Effector CD4-positive, alpha-beta T cell (primary cell): ENCODE data around the gene MRPS26.
A peak's percentile ranks its signal among the peaks of the same experiment; 100 is the strongest.
"Not testable (repeated sequence)": the region's sequence is repeated elsewhere in the genome, so short reads cannot be mapped to it uniquely, and the experiment has no call there.

ENCODE experiments used
- DNase-seq: peaks from one replicate; pipeline ENCODE4 v3.0.0-alpha.2; 2020
- total RNA-seq: gene quantifications from one replicate; lab custom pipeline; 2026; lab: John Stamatoyannopoulos, UW

The MRPS26 gene
- total RNA-seq, result 15.4 reads per million, percentile 41 among the genes with 10 or more reads in this experiment

DNA sequence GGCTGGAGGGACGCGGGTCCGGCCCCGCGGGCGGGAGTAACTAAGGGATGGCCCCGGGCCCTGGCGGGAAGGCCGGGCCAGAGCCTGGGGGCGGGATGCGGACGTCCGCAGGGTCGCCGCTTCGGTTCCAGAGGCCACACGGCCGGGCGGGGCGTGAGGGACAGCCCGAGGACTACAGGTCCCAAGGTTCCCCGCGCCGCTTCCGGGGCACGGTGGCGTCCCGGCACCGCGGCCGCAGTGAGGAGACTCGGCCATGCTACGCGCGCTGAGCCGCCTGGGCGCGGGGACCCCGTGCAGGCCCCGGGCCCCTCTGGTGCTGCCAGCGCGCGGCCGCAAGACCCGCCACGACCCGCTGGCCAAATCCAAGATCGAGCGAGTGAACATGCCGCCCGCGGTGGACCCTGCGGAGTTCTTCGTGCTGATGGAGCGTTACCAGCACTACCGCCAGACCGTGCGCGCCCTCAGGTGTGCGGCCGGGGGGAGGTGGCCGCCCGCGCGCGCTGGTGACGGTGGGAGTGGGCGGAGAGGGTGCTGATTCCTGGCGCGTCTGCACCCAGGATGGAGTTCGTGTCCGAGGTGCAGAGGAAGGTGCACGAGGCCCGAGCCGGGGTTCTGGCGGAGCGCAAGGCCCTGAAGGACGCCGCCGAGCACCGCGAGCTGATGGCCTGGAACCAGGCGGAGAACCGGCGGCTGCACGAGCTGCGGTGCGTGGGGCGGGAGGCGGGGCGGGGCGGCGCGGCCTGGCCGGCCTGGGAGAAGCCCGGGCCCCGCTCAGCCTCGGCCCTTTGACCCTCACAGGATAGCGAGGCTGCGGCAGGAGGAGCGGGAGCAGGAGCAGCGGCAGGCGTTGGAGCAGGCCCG lies at the start of gene MRPS26:
TSS of gene MRPS26 (plus strand) at position 237 of the 861 bp plus-strand sequence. CDS start at position 254, 17 bp downstream.
- peak; percentile 65 for DNase-seq

DNA sequence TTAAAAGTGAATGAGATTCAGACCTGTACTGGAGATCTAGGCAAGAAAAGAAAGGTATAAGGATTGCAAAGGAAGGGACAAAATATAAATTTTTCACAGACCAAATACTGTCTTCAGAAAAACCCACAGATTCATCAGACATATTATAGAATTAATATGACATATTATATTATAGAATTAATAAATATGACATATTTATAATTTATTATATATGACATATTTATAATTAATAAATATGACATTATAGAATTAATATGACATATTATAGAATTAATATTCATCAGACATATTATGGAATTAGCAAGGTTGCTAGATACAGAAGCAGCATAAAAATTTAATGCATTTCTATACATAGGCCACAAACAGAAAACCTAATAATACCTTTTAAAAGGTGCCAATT lies 47.1 kb upstream of the MRPS26 start:
- DNase-seq, result no peak

DNA sequence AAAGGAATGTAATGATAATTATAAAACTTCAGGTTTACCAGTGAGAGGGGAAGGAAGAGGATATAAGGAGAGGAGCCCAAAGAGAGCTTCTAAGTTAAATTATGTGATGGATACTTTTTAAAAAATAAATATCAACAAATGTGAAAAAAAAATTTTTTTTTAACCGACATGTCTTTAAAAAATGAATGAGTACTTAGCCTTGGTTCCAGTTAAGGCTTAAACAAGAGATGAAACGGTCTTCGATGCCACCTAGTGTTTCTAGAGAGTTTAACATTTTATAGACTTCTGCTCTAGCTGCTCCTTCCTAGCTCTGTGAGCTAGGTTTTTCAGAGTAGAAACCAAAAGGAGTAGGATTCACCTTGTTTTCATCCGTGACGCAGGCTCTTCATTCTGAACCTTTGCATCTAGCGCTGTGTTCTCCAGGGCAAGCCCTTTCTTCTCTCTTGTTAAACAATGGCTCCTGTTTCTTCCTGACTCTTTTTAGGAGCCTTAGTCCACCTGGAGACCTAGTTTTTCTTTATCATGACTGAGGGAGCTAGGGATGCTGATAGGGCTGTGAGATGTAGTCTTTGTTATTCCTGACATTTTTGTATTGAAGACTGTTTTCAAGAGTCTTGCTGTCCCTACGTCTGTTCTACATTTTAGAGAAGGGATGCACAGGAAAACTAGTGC lies 44.9 kb upstream of the MRPS26 start:
- DNase-seq, result no peak

DNA sequence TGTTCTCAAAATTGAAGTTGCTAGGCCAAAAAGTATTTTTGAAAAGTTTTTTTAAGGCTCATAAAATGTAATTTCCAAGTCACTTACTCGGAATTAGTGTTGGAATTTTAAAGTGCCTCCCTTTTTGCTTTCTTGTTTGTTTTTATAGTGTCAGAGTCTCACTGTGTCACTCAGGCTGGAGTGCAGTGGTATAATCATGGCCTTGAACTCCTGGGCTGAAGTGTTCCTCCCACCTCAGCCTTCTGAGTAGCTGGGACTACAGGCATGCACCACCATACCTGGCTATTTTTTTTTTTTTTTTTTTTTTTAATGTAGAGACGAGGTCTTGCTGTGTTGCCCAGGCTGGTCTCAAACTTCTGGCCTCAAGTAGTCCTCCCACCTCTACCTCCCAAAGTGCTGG lies 42.4 kb upstream of the MRPS26 start:
- DNase-seq, result no peak

DNA sequence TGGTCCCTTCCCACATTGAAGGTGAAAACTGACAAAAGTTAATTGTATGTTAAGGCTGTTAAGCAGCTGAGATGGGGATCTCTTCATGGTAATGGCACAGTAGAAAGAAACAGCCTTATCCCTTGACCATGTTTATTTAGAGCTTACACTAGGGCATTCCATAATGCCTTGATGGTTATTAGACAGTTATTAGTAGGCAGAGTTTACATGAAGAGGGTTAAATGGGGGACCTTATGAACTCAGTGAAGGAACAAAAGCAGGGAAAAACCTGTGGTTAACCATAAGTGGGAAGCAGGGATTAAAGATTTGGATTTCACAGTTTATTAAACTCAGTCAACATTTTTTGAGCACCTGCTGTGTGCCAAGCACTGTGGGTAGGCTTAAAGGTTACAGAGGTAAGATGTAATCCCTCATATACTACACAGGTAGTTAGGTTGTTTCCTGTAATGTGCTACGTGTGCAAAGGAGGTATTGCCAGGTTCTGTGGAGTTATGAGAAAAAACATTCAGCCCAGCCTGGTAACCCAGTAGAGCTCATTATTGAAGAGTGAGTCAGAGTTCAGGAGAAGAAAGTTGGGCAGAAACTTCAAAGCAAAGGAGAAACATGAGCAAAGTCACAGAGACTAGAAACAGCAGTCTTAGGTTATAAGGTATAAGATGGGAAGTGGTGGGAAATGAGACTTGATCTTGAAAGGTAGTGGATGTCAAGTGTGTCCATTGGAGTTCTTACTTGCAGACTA lies 34.7 kb upstream of the MRPS26 start:
- no peak for DNase-seq

DNA sequence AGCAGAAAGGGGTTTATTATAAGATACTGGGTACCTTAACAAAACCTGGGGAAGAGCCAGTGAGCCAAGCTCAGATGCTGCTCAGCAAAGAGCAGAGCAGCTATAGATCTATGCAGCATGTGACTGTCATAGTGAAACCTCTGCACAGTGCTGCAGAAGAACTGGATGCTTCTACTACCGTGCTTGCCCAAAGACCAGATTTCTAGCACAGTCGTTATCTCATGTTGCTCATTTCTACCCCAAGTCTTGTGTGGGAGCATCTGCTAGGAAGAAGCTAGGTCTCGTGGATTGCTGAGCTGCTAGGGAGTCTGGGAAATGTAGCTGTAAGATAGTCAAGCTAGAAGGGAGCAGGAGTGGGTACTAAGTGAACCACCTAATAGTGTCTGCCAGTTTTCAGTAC lies 34.1 kb upstream of the MRPS26 start:
- DNase-seq, result no peak

DNA sequence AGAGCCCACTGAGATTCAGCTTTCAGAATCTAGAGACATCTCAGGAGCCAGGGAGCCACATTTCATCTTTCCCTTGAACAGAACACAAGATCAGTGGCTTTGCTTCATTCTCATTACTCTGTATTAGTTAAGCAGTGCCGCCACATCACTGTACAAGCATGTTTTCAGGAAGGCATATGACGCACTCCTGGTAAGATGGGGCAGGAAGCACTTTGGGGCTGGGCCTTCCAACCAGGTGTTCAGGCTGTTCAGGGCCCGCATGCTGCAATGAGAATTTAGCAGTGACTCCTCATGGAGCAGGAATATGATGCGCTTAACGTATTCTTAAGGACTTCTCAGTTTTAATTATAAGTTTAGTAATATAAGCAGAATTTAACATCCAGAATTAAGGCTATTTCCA lies 32.1 kb upstream of the MRPS26 start:
- no peak for DNase-seq

DNA sequence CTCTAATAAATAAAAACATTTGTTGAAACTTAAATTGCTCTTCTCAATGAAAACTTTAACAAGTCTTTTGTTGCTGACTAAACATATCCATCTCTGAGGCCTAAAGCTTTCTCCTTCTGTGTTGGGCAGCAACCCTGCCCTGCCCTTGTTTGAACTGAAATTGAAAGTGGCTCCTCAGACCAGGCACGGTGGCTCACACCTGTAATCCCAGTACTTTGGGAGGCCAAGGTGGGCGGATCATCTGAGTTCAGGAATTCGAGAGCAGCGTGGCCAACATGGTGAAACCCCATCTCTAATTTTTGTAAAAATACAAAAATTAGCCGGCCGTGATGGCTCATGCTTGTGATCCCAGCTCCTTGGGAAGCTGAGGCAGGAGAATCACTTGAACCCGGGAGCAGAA lies 31.7 kb upstream of the MRPS26 start:
- no peak for DNase-seq

DNA sequence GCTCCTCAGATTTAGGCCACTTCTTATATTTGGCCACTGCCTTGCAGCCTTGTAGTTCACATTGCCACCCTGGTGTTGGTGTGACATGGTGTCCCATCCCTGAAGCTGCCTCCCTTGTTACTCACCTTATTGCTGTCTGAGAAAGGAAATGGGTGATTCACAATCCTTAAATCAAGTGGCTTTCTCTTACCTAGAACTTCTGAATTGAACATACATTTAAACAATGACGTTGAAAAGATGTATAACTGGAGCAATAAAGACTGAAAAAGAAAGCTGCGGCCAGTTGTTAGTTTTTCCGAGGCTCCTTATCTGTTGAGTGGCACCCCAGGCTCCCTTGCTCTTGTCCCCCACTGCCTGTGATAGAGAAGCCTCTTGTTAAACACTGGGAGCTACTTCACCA lies 31.2 kb upstream of the MRPS26 start:
- DNase-seq, result no peak

DNA sequence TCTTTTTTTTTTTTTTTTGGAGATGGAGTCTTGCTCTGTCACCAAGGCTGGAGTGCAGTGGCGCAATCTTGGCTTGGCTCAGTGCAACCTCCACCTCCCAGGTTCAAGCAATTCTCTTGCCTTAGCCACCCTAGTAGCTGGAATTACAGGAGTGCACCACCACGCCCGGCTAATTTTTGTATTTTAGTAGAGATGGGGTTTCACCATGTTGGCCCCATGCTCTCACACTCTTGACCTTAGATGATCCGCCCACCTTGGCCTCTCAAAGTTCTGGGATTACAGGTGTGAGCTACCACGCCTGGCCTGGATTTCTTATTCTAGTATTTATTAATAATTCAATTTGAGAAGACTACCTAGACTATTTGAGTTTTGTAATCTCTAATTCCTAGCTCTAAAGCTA lies 30.6 kb upstream of the MRPS26 start:
- DNase-seq, result not testable (repeated sequence)

DNA sequence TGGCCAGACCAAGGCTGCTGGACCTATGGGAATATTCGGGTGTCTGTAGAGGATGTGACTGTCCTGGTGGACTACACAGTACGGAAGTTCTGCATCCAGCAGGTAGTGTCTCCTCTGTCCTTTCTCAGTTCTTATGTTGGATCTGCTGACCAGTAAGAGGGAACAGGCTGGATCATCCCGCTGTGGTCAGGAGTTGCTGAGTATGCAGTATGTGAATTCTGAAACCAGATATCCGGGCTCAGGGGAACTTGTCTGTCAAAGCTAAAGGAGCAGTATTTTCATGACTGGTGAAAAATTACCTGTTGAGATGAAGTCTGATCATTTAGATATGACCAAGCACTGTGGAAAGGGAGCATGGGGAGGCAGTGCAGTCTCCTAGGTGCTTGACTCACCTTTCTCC lies 24.5 kb upstream of the MRPS26 start:
- no peak for DNase-seq

DNA sequence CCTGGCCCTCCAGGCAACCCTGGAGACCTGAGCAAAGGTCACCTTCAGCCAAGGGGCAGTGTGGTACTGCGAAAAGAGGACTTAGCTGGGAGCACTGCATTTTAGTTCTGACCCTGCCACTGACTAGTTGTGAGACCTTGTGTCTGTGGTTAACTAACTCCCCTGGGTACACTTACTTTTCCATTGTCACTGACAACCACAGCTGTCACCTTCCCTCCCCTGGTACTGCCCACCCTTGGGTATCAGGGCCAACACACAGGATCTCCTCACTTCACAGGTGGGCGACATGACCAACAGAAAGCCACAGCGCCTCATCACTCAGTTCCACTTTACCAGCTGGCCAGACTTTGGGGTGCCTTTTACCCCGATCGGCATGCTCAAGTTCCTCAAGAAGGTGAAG lies 24.1 kb upstream of the MRPS26 start:
- no peak for DNase-seq

DNA sequence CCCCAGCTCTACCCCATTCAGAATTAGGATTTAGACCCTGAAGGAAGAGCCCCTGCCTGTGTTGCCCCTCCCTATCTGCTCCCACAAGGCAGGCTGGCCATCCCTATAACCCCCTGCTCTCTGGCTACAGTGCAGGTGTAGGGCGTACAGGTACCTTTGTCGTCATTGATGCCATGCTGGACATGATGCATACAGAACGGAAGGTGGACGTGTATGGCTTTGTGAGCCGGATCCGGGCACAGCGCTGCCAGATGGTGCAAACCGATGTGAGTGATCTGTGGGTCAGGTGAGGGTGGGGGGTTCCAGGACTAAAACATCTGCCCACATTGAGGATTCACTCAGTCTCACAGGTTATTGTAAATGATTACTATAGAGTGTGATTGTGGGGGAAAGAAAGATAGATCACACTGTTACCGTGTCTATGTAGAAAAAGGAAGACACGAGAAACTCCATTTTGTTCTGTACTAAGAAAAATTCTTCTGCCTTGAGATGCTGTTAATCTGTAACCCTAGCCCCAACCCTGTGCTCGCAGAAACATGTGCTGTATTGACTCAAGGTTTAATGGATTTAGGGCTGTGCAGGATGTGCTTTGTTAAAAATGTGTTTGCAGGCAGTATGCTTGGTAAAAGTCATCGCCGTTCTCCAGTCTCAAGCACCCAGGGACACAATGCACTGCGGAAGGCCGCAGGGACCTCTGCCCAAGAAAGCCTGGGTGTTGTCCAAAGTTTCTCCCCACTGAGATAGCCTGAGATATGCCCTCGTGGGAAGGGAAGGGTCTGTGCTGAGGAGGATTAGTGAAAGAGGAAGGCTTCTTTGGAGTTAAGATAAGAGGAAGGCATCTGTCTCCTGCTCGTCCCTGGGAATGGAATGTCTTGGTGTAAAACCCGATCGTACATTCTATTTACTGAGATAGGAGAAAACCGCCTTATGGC lies 23.0 kb upstream of the MRPS26 start:
- DNase-seq, result not testable (repeated sequence)

DNA sequence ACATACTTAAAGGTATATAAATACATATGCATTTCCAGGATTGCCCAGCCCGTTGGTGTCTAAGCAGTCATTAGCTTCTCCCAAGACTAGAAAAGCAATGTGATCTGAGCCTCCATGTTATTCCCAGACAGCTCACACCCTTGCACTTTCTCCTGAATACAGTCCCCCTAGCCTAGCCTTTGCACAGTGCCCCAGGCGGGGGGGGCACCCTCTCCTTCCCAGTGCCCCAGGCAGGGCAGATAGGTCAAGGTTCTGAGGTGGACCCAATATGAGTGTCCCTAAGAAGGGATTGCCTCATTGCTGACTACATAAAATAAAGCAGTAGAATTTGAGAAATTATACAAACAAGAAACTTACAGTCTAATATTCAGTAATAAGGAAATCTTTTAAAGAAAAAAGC lies 17.9 kb upstream of the MRPS26 start:
- DNase-seq, result no peak

DNA sequence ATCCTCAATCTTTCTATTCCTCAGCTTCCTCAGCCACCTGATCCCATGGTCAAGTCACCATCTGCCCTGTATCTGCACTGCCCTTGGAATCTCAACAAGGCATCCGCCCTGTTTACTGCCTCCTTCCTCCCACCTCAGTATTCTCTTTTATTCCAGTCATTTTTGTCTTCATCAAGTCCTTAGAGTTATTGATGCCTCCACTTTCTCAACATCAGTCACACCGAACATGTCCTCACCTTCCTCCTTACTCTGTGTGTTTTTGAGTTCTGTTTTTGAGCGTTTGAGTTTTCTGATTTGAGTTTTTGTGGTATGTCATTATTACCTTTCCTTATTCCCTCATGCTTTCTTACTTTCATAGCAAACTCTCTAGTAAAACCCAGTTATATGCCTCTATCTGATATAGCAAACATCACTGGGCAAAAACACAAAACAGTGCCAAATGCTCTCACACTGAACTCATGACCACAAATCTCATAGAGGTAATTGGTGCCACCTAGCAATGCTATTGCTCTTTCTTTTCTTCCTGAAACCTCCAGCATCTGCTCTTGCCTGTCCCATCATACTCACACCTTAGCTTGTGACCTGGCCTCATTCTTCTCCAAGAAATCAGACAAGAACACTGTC lies 14.2 kb upstream of the MRPS26 start:
- DNase-seq, result no peak

DNA sequence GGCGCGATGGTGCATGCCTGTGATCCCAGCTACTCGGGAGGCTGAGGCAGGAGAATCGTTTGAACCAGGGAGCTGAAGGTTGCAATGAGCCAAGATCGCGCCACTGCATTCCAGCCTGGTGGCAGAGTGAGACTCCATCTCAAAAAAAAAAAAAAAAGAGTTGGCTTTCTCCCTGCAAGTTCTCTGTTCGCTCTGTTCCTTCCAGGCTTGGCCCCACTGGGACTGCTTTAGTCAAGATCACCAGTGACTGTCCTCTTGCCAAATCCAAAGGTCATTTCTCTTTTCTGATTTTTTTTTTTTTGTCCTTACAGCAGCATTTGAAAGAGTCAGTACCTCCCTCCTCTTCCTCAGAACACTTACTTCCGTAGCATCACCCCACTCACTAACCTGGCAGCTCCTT lies 13.2 kb upstream of the MRPS26 start:
- no peak for DNase-seq

DNA sequence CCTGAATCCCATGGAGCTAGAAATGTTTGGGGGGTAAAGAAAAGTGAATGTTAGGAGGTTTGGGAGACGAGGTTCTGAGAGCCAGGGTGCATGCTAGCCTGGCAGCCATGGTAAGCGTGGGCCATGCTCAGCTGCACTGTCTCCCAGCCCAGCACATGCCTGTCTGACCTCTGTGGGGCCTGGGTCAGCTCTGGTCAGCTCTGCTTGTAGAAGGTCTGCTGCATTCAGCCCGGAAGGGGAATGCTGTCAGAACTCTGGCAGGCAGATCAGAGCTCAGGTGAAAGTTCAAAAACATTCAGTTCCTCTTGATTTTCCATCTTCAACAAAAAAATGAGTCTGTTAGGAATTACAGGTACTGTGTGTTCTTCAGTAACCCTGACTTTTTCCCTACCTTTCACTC lies 8.2 kb upstream of the MRPS26 start:
- DNase-seq, result no peak

DNA sequence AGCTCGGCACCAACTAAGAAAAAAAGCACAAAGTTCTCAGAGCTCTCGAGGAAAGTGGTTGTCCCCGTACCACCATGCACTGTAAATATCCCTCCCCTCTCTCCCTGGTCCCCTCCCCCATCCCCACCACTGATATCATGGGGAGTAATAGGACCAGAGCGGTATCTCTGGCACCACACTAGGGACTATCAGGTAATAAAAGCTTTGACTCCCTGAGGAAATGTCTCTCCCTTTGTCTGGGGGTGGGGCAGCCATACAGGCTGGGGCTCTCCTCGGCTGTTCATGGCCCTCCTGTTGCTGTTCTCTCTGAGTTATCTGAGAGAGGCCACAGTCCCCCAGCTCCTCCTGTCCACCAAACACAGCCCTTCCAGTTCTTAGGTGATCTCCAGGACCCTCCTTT lies 7.4 kb upstream of the MRPS26 start:
- no peak for DNase-seq

DNA sequence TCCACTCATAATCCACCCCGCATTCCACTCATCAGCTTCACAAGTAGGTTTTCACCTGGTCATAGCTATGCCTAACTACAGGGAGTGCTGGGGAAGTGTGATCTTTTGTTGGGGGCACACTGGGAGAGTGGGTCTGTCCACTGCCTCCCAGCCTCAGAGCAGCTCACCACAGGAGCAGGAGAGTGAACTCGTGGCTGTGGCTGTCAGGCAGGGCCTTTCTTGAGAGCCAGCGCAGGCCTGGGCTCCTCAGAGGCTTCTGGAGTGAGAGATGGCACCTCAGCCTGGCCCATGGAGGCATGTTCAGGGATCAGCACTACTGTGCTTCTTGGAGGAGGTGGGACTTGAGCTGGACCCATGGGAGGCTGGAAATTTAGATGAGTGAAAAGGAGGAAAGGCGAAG lies 6.4 kb upstream of the MRPS26 start:
- DNase-seq, result no peak

DNA sequence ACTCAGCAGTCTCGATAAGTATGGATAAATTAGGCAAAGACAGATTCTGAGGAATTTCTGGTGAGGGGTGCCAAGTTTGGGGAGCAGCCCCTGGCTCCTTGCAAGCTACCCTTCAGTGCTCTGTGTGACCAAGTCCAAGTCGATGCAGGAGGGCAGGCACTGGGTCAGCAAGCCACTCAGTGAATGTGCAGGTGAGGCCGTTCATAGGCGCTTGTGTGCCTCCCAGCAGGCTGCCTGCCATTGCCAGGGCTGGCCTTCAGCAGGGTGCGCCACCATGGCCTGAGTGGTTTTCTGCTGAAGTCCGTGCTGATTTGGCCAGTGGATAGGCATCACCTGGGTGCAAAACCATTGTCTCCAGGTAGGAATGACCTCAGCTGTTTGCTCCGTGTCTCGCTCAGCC lies 5.8 kb upstream of the MRPS26 start:
- no peak for DNase-seq

DNA sequence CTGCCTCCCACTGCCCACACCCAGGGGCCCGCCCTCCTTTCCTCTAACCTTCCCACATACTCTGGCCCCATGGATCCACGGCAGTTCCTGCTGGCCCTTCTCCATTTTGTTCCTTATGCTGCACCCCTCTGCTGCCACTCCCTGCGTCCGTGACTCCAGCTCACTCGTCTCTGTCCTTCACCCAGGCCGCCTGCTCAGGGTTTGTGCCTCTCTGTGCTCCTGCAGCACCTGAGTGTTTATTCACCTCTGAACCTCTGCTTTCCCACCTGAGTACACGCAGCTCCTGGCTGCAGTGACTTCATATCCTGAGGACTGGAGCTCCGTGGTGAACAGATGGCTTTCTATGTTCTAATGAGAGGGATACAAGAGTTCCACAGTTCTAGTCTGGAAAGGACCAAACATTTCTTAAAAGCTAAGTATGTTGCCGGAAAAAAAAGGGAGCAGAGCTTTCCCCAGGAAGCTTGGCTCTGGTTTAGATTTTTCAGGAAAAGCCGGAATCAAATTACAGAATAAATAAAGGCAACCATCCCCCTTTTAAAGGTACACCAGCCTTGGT lies 3.9 kb upstream of the MRPS26 start:
- no peak for DNase-seq

DNA sequence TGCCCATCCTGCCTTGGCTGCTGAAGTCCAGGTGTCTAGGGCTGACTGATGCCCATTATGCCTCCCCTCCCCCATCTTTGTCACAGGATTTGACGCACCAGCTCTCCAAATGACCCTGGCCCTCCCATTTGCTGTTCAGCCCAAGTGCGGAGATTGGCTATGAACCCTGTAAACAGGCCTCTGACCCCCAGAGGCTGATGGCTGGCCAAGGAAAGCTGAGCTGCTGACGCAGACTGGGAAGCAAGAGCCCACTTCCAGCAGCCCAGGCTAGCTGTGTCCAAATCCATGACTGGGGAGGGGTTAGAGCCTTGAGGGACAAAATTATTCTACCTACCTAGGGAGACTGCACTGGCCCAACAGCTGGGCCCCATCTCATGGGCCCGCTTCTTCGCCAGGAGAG lies 3.2 kb upstream of the MRPS26 start:
- no peak for DNase-seq
